NCI-H1436 (cell line): ENCODE data around the gene CHST2.

Experiments
- DNase-seq: peaks from one replicate; lab custom pipeline; 2025; lab: John Stamatoyannopoulos, UW

CHST2 gene

GRCh38 chr3:143167969-143168854 lies 48.6 kb downstream of the CHST2 start:
- DNase-seq: no peak

GRCh38 chr3:143168855-143169192 lies 49.3 kb downstream of the CHST2 start:
- DNase-seq: no peak

- no peak for DNase-seq
Measured at GRCh38 chr3:143170074-143170473, 50.5 kb downstream of the CHST2 start.

- no peak for DNase-seq
Measured at GRCh38 chr3:143170676-143171075, 51.1 kb downstream of the CHST2 start.

- DNase-seq: no peak
Measured at GRCh38 chr3:143171141-143171980, 51.8 kb downstream of the CHST2 start.

GRCh38 chr3:143172062-143172794 lies 52.7 kb downstream of the CHST2 start:
- no peak for DNase-seq

- DNase-seq: no peak
Measured at GRCh38 chr3:143172795-143173145, 53.2 kb downstream of the CHST2 start.

- DNase-seq: no peak
Measured at GRCh38 chr3:143173242-143173641, 53.7 kb downstream of the CHST2 start.
